Epithelial cell of proximal tubule (primary cell): Measurements from ENCODE around the gene KIFAP3. TPM values are rescaled to one million over a fixed set of nuclear protein-coding genes. Genes with fewer than 3 reads are reported as not detected.

Source experiments
- DNase-seq: peaks from one replicate; pipeline ENCODE4 v3.0.0-alpha.2; 2011; ENCODE audit warnings: low read depth
- H3K4me3 ChIP-seq: 2 replicates; pipeline ENCODE4 v1.5.1; 2011; ENCODE audit warnings: low read depth, mild to moderate bottlenecking, low read length
- total RNA-seq: library from RNA; depleted of rRNA; stranded (reverse); fragments of >200 nt; gene quantifications from 2 replicates; pipeline ENCODE4 v1.2.3, GENCODE V29; 2015
- TF ChIP-seq, protein P1 (sequence below): conservative IDR thresholded peaks from 2 replicates; pipeline ENCODE4 v1.5.1; 2012; ENCODE audit warnings: low read depth, mild to moderate bottlenecking, low read length

KIFAP3 gene
- total RNA-seq, 1 donor from 2014 or later: 15.7 TPM

DNA sequence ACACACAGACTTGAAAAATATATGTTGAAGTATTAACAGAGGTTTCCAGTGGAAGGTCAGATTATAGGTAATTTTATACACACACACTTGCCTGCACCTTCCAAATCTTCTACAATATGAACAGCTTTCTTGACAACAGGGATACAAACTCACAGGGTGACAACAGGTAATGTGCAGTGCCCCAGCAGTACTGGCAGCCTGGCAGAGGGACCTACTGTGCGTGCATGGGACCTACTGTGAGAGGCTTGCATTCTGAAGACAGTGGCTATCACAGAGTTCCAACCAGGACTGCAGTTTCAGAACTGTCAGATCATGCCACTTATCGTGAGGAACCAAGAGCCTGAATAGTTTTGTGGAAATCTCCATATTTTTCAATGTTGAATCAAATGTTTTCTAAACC is 184.6 kb downstream of the KIFAP3 start:
- TF ChIP-seq, protein P1, sequence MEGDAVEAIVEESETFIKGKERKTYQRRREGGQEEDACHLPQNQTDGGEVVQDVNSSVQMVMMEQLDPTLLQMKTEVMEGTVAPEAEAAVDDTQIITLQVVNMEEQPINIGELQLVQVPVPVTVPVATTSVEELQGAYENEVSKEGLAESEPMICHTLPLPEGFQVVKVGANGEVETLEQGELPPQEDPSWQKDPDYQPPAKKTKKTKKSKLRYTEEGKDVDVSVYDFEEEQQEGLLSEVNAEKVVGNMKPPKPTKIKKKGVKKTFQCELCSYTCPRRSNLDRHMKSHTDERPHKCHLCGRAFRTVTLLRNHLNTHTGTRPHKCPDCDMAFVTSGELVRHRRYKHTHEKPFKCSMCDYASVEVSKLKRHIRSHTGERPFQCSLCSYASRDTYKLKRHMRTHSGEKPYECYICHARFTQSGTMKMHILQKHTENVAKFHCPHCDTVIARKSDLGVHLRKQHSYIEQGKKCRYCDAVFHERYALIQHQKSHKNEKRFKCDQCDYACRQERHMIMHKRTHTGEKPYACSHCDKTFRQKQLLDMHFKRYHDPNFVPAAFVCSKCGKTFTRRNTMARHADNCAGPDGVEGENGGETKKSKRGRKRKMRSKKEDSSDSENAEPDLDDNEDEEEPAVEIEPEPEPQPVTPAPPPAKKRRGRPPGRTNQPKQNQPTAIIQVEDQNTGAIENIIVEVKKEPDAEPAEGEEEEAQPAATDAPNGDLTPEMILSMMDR: no peak
- no peak for DNase-seq
- no peak overlapping the region for H3K4me3 ChIP-seq

DNA sequence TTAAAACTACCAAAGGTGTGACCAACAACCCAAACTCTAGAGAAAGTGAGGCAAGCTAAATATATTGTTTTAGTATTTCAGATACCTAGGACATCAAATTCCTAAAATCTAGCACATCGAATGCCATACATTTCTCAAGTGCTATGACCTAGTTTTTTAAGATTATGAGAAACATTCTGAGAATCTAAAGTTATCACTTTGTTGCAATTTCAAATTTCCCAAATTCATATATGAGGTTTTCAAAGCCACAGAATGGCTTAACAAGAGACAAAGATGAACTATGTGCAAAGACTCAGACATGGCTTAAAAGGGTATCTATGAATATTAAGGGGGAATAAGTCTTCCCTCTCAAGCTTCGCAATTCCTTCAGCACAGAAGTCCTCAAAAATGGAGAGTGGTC is 187.6 kb downstream of the KIFAP3 start:
- DNase-seq: no peak
- TF ChIP-seq, protein P1: no peak
- no peak overlapping the region for H3K4me3 ChIP-seq

DNA sequence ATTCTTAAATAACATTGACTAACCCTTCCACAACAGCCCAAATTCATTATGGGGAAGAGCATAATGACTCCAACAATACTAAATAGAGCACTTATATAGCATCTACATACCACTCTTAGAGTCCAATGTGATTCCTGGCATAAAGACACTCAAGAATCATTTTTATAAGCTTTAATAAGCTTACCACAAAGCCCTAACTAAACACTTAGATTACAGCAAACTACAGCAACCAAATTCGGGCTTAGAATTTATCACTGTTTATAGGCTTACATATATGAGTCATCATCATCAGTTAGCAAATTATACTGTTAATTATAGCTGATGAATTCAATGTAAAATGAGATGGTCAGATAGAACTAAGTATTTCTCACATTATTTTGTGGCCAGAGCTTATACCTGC is 188.1 kb downstream of the KIFAP3 start:
- DNase-seq: no peak
- TF ChIP-seq, protein P1: no peak
- no peak overlapping the region for H3K4me3 ChIP-seq

DNA sequence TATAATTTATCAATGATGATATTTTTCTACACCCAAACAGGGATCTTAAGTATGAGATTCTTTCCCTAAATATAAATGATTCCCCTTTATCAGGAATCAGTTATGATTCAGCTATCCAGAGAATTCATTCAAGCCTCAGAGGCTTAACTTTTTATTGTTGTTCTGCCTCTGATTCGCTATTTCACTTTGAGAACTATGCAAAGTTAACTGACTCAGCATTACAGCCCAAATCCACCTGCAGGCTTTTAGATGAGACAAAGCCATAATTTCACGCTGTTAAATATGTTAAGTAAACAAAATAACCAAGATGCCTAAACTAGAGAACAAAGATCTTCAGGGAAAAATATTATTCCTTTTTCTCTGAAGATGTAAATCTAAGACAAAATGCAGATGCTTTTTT is 189.3 kb downstream of the KIFAP3 start:
- TF ChIP-seq, protein P1: no peak
- no peak for DNase-seq
- no peak overlapping the region for H3K4me3 ChIP-seq

DNA sequence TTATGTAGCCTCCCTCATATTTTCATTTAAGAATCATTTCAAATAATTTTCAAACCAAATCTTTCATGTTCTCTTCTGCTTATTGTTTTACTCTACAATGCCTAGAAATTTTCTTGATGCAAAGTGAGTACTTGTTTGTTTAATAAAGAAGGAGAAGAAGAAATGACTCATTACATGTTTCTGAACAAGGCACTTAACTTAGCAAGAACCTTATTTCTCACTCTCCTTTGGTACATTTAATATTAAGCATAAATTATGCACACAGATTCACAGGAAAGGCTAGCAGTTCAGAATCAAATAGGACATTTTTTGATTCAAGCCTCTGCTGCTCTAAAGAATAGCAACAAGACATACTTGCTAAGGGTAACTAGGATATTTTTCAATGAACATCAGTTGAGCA is 189.9 kb downstream of the KIFAP3 start:
- TF ChIP-seq, protein P1: no peak
- no peak for DNase-seq
- no peak overlapping the region for H3K4me3 ChIP-seq

DNA sequence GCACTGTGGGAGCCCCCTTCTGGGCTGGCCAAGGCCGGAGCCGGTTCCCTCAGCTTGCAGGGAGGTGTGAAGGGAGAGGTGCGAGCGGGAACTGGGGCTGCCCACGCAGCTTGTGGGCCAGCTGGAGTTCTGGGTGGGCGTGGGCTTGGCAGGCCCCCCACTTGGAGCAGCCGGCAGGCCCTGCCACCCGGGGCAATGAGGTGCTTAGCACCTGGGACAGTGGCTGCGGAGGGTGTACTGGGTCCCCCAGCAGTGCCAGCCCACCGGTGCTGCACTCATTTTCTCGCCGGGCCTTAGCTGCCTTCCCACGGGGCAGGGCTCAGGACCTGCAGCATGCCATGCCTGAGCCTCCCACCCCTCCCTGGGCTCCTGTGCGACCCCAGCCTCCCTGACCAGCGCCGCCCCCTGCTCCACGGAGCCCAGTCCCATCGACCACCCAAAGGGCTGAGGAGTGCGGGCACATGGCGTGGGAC is 192.4 kb downstream of the KIFAP3 start:
- no peak overlapping the region for H3K4me3 ChIP-seq
- TF ChIP-seq, protein P1: no peak
- DNase-seq: no peak

DNA sequence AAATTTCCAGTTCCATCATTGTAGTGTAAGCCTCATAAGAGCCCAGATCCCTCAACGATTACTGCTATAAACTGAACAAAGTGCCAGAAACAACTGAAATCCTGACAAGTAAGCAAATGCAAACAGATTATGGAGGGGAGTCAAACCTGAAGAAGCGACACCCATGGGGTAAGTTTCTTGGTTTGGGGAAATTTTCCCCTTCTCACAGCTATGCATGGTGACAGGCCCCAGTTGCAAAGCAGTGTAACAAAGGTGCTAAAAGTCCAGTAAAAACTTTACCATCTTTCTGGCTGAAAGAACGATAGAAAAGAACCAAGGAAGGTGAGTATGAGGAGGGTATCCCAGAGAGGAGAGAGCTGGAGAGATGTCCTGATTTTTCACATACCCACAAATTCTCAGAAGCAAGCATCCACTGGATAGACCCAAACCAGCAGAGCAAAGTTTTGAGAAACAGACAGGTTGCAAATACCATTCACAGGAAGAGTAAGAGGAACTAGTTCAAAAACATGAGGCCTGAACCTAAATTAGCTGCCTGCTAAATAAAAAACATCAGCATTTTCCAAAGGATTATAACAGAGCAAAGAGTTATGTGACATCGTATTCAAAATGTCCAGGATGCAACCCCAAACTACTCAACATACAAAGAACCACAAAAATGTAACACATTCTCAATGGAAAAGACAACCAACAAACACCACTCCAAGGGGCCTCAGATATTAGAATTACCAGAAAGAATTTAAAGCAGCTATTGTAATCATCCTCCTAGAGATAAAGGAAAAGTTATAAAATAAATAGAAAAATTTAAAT is 195.3 kb downstream of the KIFAP3 start:
- TF ChIP-seq, protein P1: no peak
- no peak for DNase-seq

More for the DNA sequence above, 195.3 kb downstream of the KIFAP3 start:
- H3K4me3 ChIP-seq: no peak overlapping the region
